ENCODE measurements around the gene UNC13C.

Gene UNC13C

DNA sequence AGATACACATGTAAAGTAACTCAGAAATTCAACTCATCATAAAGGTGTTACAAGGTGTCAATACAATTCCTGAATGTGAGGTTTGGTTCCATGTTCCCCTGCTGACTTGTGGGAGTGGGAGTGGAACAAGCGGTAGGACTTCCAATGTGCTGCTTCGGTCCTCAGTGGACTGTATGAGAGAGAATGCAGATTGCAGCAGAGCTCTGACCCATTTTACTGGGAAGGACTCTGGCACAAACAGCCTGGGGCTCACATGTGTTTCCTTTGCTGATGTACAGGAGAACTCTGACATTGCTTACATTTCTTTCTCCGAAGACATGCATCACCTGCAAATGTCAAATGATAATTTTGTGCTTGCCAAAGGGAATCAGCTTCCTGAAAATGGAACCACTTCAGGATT, 111.5 kb downstream of the UNC13C start:
- Histone ChIP-seq H3K36me3 (ENCODE audit: control insufficient read depth, low read length) (no peaks in the 10 kb centered on the region), H3K27ac (ENCODE audit: low read depth, low read length) (no peak overlapping the region), H3K4me2 (ENCODE audit: low read length) (no peak overlapping the region), H3K4me3 (ENCODE audit: low read length) (no peak overlapping the region), H3K9me2 (replicated peaks; ENCODE audit: control insufficient read depth, low read length) (no peaks in the 10 kb centered on the region), H3K9me3 (ENCODE audit: control insufficient read depth, insufficient read depth, low read length) (no peaks in the 10 kb centered on the region; the same call in 1 of the 2 replicates), H3K79me2 (ENCODE audit: control insufficient read depth, low read length) (no peaks in the 10 kb centered on the region), H3K4me1 (ENCODE audit: control insufficient read depth, low read length) (no peaks in the 10 kb centered on the region), H4K20me1 (ENCODE audit: control insufficient read depth, insufficient read depth, low read depth, low read length) (no peaks in the 10 kb centered on the region), H3K27me3 (ENCODE audit: control insufficient read depth, low read length) (no peaks in the 10 kb centered on the region), H3F3A (ENCODE audit: control insufficient read depth, insufficient read depth) (no peaks in the 10 kb centered on the region)
- no peak for TF ChIP-seq EZH2phosphoT487 (IDR thresholded peaks at IDR 0.05; ENCODE audit: borderline replicate concordance, low read length)
- TF ChIP-seq, protein P1, sequence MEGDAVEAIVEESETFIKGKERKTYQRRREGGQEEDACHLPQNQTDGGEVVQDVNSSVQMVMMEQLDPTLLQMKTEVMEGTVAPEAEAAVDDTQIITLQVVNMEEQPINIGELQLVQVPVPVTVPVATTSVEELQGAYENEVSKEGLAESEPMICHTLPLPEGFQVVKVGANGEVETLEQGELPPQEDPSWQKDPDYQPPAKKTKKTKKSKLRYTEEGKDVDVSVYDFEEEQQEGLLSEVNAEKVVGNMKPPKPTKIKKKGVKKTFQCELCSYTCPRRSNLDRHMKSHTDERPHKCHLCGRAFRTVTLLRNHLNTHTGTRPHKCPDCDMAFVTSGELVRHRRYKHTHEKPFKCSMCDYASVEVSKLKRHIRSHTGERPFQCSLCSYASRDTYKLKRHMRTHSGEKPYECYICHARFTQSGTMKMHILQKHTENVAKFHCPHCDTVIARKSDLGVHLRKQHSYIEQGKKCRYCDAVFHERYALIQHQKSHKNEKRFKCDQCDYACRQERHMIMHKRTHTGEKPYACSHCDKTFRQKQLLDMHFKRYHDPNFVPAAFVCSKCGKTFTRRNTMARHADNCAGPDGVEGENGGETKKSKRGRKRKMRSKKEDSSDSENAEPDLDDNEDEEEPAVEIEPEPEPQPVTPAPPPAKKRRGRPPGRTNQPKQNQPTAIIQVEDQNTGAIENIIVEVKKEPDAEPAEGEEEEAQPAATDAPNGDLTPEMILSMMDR (IDR thresholded peaks at IDR 0.05; ENCODE audit: low read depth, low read length, poor library complexity, severe bottlenecking): no peak

DNA sequence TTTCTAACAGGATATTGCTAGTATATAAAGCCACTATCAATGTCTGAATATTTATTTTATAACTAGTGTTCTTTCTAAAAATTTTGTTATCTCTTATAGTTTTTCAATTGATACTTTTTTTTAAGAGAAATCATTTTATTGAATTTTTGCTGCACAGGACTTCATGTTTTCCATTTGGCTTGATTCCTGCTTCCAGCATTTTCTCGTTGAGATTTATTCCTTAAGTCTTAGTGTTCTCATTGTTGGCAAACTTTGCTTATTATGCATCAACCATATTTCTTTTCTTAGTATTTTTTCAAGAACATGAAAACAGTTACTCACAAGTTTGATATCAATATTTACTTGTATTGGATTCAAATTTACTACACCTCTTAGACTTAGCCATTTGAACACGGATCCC, 113.4 kb downstream of the UNC13C start:
- H3F3A ChIP-seq (ENCODE audit: control insufficient read depth, insufficient read depth): no peaks in the 10 kb centered on the region
- H3K4me2 ChIP-seq (ENCODE audit: low read length): no peak overlapping the region
- no peak overlapping the region for H3K4me3 ChIP-seq (ENCODE audit: low read length)
- H3K4me1 ChIP-seq (ENCODE audit: control insufficient read depth, low read length): no peaks in the 10 kb centered on the region
- H4K20me1 ChIP-seq (ENCODE audit: control insufficient read depth, insufficient read depth, low read depth, low read length): no peaks in the 10 kb centered on the region
- H3K36me3 ChIP-seq (ENCODE audit: control insufficient read depth, low read length): no peaks in the 10 kb centered on the region
- no peaks in the 10 kb centered on the region for H3K27me3 ChIP-seq (ENCODE audit: control insufficient read depth, low read length)
- TF ChIP-seq EZH2phosphoT487 (IDR thresholded peaks at IDR 0.05; ENCODE audit: borderline replicate concordance, low read length): no peak
- TF ChIP-seq, protein P1 (IDR thresholded peaks at IDR 0.05; ENCODE audit: low read depth, low read length, poor library complexity, severe bottlenecking): no peak
- no peaks in the 10 kb centered on the region for H3K9me2 ChIP-seq (replicated peaks; ENCODE audit: control insufficient read depth, low read length)
- no peak overlapping the region for H3K27ac ChIP-seq (ENCODE audit: low read depth, low read length)
- H3K9me3 ChIP-seq (ENCODE audit: control insufficient read depth, insufficient read depth, low read length): no peaks in the 10 kb centered on the region; the same call in 1 of the 2 replicates
- no peaks in the 10 kb centered on the region for H3K79me2 ChIP-seq (ENCODE audit: control insufficient read depth, low read length)

DNA sequence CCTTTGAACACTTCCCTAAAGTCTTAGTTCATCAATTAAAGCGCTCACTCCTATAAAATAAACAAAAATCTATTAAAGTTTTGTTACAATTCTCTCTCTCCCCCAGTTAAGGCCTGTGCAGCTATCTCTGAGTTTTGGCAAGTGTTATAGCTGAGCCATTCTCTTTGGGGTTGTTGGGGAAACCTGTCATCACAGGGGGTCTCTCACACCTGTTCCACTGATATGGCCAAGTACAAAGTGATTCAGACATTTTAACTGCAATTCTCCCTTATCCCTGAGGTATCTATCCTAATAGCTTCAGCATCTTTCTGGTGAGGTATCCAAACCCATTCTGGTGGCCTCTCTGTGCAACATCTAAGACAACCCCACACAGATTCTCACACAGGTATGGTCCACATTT, 116.4 kb downstream of the UNC13C start:
- Histone ChIP-seq H3K4me3 (ENCODE audit: low read length) (no peak overlapping the region), H3K4me2 (ENCODE audit: low read length) (no peak overlapping the region)
- no peak for TF ChIP-seq EZH2phosphoT487 (IDR thresholded peaks at IDR 0.05; ENCODE audit: borderline replicate concordance, low read length)
- TF ChIP-seq, protein P1 (IDR thresholded peaks at IDR 0.05; ENCODE audit: low read depth, low read length, poor library complexity, severe bottlenecking): no peak

More for the DNA sequence above, 116.4 kb downstream of the UNC13C start:
- H4K20me1 ChIP-seq (ENCODE audit: control insufficient read depth, insufficient read depth, low read depth, low read length): no peaks in the 10 kb centered on the region
- no peaks in the 10 kb centered on the region for H3K9me3 ChIP-seq (ENCODE audit: control insufficient read depth, insufficient read depth, low read length)
- no peak overlapping the region for H3K27ac ChIP-seq (ENCODE audit: low read depth, low read length)
- no peaks in the 10 kb centered on the region for H3K79me2 ChIP-seq (ENCODE audit: control insufficient read depth, low read length)
- no peaks in the 10 kb centered on the region for H3K9me2 ChIP-seq (replicated peaks; ENCODE audit: control insufficient read depth, low read length)
- H3K4me1 ChIP-seq (ENCODE audit: control insufficient read depth, low read length): no peaks in the 10 kb centered on the region
- H3F3A ChIP-seq (ENCODE audit: control insufficient read depth, insufficient read depth): no peaks in the 10 kb centered on the region
- no peaks in the 10 kb centered on the region for H3K27me3 ChIP-seq (ENCODE audit: control insufficient read depth, low read length)
- no peaks in the 10 kb centered on the region for H3K36me3 ChIP-seq (ENCODE audit: control insufficient read depth, low read length)
